ENCODE results near the gene FREM2. TPM values are rescaled to one million over a fixed set of nuclear protein-coding genes. Genes with fewer than 3 reads are reported as not detected.
A peak's percentile ranks its signal among the peaks of the same experiment; 100 is the strongest.

Gene FREM2
- total and polyA plus RNA-seq, 2 of the 4 experiments (the other 2 are of a cell fraction) = not detected

GRCh38 chr13:38921081-38921480, 234.2 kb downstream of the FREM2 start:
- Histone ChIP-seq H2BK15ac (ENCODE audit: low read depth, low read length) (no peak overlapping the region), H2BK5ac (ENCODE audit: low read depth, low read length, poor library complexity, severe bottlenecking) (no peak overlapping the region), H3K4me3 (ENCODE audit: insufficient read depth, low read depth, low read length) (no peak overlapping the region), H2BK120ac (ENCODE audit: low read depth, low read length) (no peak overlapping the region), H3K9ac (ENCODE audit: low read depth, low read length) (no peak overlapping the region), H3K4me1 (ENCODE audit: control insufficient read depth, insufficient read depth, low read length) (no peaks in the 10 kb centered on the region), H3K18ac (ENCODE audit: low read depth, low read length) (no peak overlapping the region), H3K23ac (ENCODE audit: low read depth, low read length) (no peak overlapping the region), H3K4me2 (ENCODE audit: low read depth, low read length) (no peak overlapping the region), H4K20me1 (ENCODE audit: insufficient read depth, low read length) (no peaks in the 10 kb centered on the region), H3K9me1 (ENCODE audit: insufficient read depth, low read length) (no peaks in the 10 kb centered on the region), H3K27me3 (ENCODE audit: control insufficient read depth, insufficient read depth, low read length) (no peaks in the 10 kb centered on the region), H3K4ac (ENCODE audit: low read depth, low read length) (no peak overlapping the region), H4K8ac (ENCODE audit: low read depth in 2 of 2, low read length in 2 of 2) (no peak overlapping the region), H3K56ac (ENCODE audit: extremely low read depth, insufficient read depth, low read length) (no peak overlapping the region), H3K27ac (ENCODE audit: insufficient read depth, low read length) (no peak overlapping the region), H2AK5ac (ENCODE audit: low read depth, low read length) (no peak overlapping the region), H2BK20ac (ENCODE audit: low read depth, low read length) (no peak overlapping the region), H4K91ac (ENCODE audit: insufficient read depth, low read depth, low read length) (no peak overlapping the region), H3K14ac (replicated peaks; ENCODE audit: low read depth, low read length) (no peak overlapping the region), H3K36me3 (ENCODE audit: control insufficient read depth, insufficient read depth, low read length) (no peaks in the 10 kb centered on the region), H4K5ac (ENCODE audit: low read depth, low read length) (no peak overlapping the region), H2AFZ (replicated peaks; ENCODE audit: low read length, poor library complexity) (peak overlapping the region; percentile 58), H2AK9ac (replicated peaks; ENCODE audit: low read depth, low read length, poor library complexity) (no peak overlapping the region), H3K9me3 (ENCODE audit: control insufficient read depth, insufficient read depth, low read length) (peaks cover 2% of the 10 kb centered on the region; the same call in 1 of the 2 replicates), H3K79me1 (ENCODE audit: low read depth in 1 of 2, low read length in 2 of 2) (no peaks in the 10 kb centered on the region)
- dilution Hi-C loops (cut with HindIII; ENCODE audit: low sequenced_read_pairs, unreplicated experiment) (no loop called here), intact Hi-C loops (cut with micrococcal nuclease) (no loop called here), in situ Hi-C loops (cut with MboI; ENCODE audit: low sequenced_read_pairs) (no loop called here)
- ChIA-PET POLR2A (ENCODE audit: unreplicated experiment) (no interaction called here), CTCF (no interaction called here)
- ATAC-seq (ENCODE audit: low read depth) (no peak), DNase-seq (no peak)
- no TSS peak for BruUV-seq (replicated peaks)
- no CpG with 5 or more reads among the region's 2 CpGs for WGBS, 2 experiments (ENCODE audit: extremely low coverage in 2 of 2, insufficient read length in 1 of 2)
- TF ChIP-seq RCOR1 (IDR thresholded peaks at IDR 0.05; ENCODE audit: insufficient replicate concordance, low read length) (no peak), MAFK (IDR thresholded peaks at IDR 0.05; ENCODE audit: low read depth, low read length) (no peak), MAZ (IDR thresholded peaks at IDR 0.05; ENCODE audit: borderline replicate concordance, low read depth, low read length) (no peak), POLR2A (IDR thresholded peaks at IDR 0.05; ENCODE audit: low read depth, low read length) (no peak), MXI1 (IDR thresholded peaks at IDR 0.05; ENCODE audit: borderline replicate concordance, low read depth, low read length) (no peak), SMC3 (IDR thresholded peaks at IDR 0.05; ENCODE audit: low read depth, low read length) (no peak), BHLHE40 (IDR thresholded peaks at IDR 0.05; ENCODE audit: low read depth, low read length) (no peak), CEBPB (IDR thresholded peaks at IDR 0.05; ENCODE audit: low read depth, low read length) (no peak)
- TF ChIP-seq, protein P1, sequence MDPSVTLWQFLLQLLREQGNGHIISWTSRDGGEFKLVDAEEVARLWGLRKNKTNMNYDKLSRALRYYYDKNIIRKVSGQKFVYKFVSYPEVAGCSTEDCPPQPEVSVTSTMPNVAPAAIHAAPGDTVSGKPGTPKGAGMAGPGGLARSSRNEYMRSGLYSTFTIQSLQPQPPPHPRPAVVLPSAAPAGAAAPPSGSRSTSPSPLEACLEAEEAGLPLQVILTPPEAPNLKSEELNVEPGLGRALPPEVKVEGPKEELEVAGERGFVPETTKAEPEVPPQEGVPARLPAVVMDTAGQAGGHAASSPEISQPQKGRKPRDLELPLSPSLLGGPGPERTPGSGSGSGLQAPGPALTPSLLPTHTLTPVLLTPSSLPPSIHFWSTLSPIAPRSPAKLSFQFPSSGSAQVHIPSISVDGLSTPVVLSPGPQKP (IDR thresholded peaks at IDR 0.05; ENCODE audit: borderline replicate concordance, low read depth, low read length) = no peak

All from IMR-90 (cell line).